NCI-H1092 (cell line): ENCODE data around the gene HAGHL.

Source experiments
- DNase-seq: peaks from one replicate; lab custom pipeline; 2025; lab: John Stamatoyannopoulos, UW

Gene HAGHL, protein sequence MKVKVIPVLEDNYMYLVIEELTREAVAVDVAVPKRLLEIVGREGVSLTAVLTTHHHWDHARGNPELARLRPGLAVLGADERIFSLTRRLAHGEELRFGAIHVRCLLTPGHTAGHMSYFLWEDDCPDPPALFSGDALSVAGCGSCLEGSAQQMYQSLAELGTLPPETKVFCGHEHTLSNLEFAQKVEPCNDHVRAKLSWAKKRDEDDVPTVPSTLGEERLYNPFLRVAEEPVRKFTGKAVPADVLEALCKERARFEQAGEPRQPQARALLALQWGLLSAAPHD

DNA sequence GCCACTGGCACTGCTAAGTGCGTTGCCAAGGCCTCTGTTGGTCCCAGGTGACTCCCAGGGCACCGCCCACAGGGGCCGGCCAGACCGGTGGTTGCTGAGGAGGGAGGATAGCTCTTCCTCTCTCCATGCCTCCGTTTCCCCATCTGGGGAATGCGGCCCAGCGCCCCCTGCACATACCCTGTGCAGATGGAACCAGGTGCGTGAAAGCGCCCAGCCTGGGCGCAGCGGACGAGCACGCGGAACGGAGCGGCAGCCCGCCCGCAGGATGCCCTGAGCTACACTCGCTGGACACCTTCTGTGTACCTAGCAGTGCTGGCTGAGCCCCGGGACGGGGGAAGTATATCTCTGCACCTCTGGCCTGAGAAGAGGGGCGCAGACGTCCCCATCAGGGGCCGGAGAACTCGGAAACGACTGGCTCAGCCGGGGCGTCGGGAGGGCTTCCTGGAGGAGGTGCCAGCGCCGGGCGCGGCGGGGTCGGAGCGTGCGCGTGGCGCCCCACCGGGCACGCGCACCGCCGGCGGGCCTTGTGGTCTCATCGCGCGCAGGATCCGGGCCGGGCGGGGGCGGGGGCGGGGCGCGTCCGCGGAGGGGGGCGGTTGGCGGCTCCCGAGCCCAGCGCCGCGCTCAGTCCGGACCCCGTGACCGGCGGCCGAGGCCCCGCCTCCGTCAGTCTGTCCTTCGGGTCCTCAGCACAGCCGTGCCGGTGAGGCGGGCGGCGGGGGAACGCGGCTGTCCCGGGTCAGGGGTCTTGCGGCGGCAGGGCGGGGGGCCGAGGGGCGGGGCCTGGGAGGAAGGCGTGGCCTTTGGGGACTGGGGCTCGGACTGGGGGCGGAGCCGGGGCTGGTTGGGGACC lies at the start of gene HAGHL, which contains the start of gene CCDC78:
Gene HAGHL, plus strand, starts transcription at position 669 of the 853 bp plus-strand sequence. CDS start 404 bp downstream, outside the sequence.
Gene CCDC78, minus strand, starts transcription at position 6 of the 853 bp plus-strand sequence. CDS start 76 bp downstream, outside the sequence.
- no peak for DNase-seq

DNA sequence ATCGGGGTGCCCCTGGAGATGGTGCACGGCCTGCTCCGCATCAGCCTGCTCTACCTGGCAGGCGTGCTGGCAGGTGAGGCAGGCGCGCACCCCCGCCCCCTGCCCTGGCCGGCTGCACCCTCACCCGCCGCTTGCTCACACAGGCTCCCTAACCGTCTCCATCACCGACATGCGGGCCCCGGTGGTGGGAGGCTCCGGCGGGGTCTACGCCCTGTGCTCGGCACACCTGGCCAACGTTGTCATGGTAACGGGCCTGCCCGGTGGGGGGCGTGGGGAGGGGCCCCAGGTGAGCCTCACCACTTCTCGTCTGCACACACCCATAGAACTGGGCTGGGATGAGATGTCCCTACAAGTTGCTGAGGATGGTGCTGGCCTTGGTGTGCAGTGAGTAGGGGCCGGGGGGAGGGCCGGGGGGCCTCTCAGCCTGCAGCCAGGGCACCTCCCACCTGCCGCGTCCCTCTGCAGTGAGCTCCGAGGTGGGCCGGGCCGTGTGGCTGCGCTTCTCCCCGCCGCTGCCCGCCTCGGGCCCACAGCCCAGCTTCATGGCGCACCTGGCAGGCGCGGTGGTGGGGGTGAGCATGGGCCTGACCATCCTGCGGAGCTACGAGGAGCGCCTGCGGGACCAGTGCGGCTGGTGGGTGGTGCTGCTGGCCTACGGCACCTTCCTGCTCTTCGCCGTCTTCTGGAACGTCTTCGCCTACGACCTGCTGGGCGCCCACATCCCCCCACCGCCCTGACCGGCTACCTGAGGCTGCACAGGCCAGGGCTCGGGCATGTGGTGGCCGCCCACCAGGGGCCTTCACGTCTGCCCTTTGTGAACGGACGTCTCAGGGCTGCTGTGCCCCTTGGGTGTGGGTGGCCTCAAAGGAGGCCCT lies 49.4 kb upstream of the HAGHL start:
- no peak for DNase-seq

DNA sequence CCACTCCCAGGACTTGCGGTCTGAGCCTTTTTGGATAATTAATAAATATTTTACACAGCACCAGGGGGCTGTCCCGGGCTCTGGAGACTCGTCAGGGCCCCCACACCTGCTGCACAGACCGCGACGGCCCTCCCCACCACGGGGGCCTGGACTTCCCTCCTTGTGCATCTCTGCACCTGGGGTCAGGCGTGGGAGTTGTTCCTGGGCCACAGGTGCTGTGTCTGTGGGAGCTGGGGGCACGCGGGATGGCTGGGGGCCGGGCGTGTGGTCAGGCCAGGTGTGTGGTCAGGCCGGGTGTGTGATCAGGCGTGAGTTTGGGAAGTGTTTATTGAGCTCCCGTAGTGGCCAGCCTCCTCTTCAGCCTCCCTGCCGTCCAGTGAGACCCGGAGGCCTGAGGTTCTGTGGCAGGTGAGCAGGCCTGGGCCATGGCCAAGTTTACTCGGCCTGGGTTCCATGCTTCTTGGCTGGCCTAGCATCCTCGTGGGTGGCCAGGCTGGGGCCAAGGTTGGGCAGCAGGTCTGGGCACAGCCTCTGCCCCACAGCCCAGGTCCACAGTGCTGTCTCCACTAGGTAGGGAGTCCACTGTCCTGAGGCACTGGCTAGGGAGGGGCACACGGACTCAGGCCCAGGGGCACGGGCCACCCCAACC lies 48.6 kb upstream of the HAGHL start:
- no peak for DNase-seq

DNA sequence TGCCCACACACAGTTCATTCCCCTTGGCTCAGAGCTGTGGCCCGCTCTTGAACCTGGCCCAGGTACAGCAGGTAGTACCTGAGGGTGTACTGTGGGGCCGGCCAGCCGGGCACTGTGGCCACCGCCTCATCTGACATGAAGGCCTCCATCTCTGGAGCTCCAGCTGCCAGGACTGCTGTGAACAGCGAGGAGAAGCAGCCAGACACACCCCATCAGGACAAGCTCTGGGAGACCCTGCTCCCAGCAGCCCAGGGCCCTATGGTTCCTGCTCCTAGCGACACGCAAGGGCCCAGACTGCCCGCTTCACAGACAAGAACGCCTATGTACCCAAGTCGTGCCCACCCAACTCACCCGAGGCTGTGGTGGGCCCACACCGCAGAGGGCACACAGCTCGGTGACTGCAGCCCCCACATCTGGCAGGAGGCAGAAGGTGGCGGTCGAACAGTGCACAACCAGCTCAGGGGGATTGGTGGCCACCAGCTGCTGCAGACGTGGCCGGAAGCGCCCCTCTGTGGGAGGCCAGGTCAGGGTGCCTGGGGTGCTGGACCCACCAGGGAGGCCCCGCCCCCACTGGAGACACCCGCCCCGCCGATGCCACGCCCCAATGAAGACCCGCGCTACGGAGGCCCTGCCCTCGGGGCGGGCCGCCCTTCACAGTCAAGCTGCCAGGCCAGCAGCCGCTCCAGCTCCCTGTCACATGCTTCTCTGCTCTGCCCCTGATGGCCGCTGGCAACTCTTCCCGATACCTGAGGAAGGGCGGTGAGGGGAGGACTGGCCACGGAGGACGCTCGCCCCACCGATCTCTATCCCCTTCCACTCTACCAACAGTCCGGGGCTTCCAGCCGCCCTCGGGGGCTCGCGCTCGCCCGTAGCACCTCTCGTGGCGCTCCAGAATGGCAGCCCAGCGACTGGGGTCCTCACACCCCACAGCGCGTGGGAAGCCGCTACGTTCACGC lies 47.8 kb upstream of the HAGHL start:
- peak; percentile 69 for DNase-seq

DNA sequence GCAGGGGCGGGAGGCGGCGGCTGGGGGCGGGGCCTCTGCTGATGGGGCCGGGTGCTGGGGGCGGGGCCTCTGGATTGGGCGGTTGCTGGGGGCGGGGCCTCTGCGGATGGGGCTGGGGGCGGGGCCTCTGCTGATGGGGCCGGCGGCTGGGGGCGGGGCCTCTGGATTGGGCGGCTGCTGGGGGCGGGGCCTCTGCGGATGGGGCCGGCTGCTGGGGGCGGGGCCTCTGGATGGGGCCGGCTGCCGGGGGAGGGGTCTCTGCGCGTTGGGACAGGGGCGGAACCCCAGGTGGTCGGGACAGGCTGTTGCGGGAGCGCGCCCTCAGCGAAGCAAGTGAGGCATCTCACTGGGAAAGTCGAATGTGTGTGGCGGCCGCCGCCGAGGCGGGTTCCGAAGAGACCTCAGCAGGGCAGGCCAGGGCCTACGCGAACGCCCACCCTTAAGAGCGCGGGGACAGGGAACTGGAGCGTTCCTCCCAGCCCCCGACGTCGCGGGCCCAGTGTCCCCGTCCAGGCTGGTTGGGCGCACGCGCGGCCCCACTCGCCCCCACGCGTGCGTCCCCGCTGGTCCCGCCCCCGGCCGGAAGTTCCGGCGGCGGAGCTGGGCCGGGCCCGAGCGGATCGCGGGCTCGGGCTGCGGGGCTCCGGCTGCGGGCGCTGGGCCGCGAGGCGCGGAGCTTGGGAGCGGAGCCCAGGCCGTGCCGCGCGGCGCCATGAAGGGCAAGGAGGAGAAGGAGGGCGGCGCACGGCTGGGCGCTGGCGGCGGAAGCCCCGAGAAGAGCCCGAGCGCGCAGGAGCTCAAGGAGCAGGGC lies 46.9 kb upstream of the HAGHL start, which contains the start of gene STUB1:
Gene STUB1, plus strand, starts transcription at position 597 of the 811 bp plus-strand sequence. Its CDS starts 116 bp downstream, at position 713.
- DNase-seq, result peak; percentile 83

DNA sequence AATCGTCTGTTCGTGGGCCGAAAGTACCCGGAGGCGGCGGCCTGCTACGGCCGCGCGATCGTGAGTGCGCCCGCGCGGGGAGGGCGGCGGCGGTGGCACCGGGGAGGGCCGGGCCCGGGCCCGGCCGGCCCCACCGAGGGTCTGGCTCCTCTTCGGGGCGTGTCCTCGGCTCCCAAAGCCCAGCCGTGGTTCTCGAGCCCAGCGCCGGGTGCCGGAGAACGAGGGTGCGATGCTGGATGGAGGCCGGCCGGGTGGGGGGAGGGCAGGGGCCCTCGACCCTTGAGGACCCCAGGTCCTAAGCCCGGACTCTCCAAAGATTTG lies 46.3 kb upstream of the HAGHL start:
- no peak for DNase-seq

DNA sequence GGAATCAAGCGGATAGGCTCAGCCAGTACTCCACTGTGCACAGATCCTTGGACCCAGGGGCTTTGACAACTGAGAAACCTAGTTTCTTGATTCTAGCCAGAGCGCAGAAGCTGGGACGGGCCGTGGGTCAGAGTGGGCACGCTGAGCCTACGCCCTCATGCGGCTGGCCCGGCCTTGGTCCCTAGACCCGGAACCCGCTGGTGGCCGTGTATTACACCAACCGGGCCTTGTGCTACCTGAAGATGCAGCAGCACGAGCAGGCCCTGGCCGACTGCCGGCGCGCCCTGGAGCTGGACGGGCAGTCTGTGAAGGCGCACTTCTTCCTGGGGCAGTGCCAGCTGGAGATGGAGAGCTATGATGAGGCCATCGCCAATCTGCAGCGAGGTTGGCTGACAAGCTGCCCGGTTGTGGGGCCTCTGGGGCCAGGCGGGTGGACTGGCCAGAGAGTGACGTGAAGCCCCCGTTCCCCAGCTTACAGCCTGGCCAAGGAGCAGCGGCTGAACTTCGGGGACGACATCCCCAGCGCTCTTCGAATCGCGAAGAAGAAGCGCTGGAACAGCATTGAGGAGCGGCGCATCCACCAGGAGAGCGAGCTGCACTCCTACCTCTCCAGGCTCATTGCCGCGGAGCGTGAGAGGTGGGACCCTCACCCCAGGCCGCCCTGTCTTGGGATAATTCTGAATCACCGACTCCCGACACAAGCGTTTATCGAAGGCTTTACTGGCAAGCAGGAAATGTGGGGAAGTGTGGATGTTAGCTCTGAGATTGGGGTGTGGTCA lies 45.8 kb upstream of the HAGHL start:
- DNase-seq, result peak; percentile 22

DNA sequence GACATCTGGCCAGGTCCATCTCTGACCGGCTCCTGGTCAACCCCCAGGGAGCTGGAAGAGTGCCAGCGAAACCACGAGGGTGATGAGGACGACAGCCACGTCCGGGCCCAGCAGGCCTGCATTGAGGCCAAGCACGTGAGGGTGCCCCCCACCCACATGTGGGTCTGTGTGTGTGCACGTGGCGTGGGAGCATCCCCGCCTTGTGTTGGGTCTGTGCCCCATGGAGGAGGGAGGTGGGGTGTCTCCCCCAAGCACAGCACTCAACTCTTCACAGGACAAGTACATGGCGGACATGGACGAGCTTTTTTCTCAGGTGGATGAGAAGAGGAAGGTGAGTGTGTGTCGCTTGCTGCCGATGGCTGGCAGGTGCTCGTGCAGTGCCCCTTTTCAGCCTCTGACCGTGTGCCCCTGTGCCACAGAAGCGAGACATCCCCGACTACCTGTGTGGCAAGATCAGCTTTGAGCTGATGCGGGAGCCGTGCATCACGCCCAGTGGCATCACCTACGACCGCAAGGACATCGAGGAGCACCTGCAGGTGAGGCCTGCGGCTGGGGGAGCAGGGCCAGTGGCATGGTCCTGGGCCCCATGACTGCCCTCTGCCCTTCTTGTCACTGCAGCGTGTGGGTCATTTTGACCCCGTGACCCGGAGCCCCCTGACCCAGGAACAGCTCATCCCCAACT lies 45.0 kb upstream of the HAGHL start:
- DNase-seq, result no peak

DNA sequence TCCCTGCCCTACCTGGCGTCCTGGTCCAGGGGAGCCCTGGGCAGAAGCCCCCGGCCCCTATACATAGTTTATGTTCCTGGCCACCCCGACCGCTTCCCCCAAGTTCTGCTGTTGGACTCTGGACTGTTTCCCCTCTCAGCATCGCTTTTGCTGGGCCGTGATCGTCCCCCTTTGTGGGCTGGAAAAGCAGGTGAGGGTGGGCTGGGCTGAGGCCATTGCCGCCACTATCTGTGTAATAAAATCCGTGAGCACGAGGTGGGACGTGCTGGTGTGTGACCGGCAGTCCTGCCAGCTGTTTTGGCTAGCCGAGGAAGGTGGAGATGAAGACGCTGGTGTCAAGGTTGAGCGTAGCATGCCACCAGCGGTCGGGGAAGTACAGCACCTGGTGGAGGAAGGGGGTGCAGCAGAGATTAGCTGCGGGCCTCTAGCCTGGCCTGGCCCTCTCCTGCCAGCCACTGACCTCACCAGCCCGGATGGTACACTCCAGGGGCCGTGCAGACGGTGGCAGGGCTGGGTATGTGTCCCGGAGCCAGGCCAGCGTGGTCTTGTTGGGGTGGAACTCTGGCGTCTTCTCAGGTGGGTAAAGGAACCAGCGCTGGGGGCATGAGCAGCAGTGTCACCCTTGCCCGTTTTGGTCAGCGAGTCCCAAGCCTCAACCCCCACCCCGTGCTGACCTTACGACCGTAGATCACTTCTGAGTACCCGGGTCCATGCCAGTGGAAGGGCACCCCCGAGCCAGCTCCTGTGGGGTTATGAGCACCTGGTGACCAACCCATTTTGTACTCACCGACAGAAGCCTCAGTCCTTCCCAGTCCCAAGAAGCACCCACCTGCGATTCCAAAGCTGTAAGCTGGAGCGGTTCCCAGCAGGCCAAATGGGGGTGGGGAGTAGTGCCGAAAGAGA lies 44.2 kb upstream of the HAGHL start:
- DNase-seq, result no peak

DNA sequence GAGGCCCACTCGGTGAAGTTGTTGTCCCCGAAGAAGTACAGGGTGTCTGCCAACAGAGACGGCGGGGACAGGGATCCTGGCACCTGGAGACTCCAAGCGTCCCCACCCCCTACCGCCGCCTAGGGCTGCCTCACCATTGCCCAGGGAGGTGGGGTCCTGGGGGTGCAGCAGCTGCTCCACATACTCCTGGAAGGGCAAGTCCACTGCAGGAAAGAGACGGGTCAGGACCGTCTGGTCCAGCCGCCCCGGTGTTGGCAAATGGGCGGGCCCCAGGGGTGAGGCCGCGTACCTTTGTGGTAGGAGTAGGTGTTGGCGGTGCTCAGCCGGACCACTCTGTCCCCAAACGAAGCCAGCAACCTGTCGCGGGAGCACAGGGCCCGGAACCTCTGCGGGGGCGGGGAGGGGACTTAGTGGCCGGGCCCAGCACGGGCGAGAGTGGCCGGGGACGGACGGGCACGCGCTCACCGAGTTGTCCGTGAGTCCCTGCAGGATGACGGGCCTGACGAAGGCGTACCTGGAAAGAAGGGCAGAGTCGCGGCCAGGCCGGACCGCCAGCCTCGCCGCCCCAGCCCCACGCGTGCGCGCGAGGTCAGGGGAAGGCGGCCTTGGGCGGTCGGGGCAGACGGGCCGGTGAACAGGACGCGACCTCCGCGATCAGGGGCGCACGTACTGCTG lies 43.4 kb upstream of the HAGHL start:
- no peak for DNase-seq

DNA sequence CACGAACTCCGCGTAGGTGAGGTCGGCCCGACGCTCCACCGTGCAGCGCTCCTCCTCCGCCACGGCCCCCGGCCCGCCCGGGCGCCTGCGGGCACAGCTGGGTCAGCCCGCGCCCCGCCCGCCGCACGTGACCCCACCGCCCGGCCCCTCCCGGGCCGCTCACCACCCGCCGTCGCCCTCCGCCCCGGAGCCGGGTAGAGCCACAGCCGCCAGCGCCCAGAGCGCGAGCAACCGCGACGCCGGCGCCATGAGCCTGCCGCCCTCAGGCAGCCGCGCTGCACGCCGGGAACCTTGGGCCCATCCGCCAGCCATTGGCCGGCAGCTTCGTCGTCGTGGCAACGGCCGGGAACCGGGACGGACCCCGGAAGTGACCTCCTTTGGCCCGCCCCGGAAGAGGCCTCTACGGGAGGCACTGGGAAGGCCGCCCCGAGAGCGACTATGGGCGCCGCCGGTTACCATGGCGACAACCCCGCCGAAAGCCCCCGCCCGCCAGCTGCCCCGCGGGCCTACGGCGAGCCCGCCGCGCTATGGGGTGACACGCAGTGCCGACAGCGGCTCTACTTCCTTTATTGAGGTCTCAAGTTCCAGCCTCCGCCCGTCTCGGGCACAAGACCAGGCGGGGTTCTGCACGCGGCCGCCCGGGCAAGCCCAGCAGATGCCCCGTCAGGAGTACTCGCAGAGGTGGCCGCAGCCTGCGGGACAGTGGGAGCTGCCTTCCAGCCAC lies 42.7 kb upstream of the HAGHL start, which contains the start of gene JMJD8:
Gene JMJD8, minus strand, starts transcription at position 264 of the 724 bp plus-strand sequence. Its CDS starts 15 bp downstream, at position 249.
- peak; percentile 97 for DNase-seq

DNA sequence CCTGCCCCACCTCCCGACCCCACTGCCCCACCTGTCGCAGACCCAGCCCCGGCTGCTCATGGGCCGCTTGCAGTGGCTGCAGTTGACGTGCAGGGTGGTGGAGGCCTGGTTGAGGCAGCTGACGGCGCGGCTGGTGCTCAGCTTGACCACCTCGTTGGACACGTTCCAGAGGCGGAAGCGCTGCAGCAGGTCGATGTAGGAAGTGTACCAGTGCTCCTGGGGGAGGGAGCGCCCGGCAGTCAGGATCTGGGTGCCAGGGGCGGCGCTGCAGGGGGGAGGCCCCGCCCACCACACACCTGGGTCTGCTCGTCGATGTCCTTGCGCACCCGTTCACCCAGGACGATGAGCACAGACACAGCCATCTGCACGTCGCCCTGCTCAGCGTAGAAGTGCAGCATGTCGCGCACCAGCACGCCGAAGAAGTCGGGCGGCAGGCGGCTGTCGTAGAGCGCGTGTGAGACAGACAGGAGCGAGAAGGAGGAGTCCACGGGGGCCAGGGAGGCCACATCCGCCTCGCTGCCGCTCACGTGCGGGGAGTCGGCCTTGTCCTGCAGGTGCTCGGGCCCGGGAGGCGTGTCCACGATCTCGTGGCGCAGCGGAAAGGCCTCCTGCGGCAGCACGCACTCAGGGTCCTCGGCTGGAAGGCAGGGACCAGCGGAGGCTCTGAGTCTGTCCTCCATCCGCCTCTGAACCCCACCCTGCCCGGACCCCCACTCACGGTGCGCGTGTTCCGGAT lies 41.8 kb upstream of the HAGHL start:
- no peak for DNase-seq

DNA sequence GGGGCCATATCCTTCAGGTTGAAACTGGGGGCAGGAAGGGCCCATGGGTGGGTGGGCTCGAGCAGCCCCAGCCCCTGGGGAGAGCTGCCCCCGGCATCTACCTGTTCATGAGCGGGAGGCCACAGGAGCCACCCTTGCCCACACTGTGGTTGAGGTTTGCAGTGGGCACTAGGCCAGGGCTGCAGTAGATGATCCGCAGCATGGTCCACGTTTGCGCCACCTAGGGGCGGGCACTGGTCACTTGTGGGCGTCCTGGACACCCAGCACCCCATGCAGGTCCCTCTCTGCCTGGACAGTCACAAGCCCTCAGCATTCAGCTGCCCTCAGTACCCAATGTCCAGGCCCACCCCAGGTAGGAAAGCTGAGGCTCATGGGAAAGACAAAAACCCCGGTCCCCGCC lies 40.9 kb upstream of the HAGHL start:
- DNase-seq, result peak; percentile 20

DNA sequence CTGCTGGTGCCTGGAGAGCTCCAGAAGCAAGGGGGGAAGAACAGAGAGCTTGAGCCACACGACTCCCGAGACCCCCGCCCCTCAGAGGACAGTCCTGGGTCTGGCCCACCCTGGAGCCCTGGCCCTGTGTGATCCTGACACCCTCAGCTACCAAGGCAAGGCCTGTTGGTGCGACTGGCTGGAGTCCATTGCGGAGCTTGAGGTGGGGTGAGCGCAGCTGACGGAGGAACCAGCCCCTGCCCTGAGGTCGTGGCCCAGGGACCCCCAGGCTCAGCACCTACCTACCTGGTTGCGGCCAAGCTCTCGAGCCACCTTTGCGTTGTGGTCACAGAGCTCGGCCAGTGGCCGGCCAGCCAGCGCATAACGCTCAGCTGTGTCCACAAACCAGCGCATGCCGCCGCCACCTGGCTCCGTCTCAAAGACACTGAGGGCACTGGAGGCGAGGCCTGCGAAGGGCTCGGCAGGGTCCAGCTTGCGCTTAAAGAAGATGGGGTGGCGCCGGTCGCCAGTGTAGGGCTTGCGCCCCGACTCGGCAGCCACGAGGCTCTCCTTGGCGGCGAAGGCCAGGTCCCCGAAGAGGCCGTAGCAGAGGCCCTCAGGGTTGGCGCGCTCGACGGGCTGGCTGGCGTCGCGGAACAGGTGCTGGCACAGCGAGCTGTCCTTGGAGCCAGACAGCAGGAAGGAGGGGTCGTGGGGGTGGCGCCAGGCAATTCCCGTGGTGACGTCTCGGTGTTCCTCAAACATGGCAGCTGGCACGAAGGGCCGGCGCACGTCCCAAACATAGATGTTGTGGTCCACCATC lies 40.2 kb upstream of the HAGHL start:
- DNase-seq, result no peak
